22Rv1 (cell line): ENCODE data around the gene STAT5B.

Source experiments
- ZFX ChIP-seq: fragments of 450-650 bp; IDR thresholded peaks from 2 replicates; pipeline ENCODE4 v1.6.1; 2017; ENCODE audit warnings: antibody characterized with exemption, borderline replicate concordance
- TF ChIP-seq, protein P1 (sequence below): fragments of 450-650 bp; IDR thresholded peaks from 2 replicates; pipeline ENCODE4 v1.5.1; 2017; ENCODE audit warnings: mild to moderate bottlenecking

DNA sequence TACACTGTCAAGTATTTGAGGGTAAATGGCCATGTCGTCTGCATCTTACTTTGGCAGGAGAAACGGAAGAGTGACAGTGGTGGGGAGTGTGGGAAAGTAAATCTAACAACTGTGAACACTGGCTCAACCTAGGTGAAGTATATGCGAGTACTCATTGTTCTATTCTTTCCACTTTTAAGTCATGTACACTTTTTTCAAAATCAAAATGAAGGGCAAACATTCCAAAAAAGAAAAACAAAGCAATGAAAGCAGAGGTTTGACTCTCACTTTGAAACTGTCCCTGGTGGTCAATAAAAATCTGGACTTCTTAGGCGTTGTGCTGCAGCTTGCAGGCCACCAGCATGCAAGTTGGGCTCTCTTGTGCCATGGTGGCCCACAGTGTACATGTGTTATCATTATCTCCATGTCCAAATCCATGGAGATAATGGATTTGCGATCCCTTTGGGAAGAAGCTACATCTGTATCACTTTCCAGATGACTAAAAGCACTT is 32.7 kb downstream of the STAT5B start:
- TF ChIP-seq, protein P1, sequence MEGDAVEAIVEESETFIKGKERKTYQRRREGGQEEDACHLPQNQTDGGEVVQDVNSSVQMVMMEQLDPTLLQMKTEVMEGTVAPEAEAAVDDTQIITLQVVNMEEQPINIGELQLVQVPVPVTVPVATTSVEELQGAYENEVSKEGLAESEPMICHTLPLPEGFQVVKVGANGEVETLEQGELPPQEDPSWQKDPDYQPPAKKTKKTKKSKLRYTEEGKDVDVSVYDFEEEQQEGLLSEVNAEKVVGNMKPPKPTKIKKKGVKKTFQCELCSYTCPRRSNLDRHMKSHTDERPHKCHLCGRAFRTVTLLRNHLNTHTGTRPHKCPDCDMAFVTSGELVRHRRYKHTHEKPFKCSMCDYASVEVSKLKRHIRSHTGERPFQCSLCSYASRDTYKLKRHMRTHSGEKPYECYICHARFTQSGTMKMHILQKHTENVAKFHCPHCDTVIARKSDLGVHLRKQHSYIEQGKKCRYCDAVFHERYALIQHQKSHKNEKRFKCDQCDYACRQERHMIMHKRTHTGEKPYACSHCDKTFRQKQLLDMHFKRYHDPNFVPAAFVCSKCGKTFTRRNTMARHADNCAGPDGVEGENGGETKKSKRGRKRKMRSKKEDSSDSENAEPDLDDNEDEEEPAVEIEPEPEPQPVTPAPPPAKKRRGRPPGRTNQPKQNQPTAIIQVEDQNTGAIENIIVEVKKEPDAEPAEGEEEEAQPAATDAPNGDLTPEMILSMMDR, result no peak
- no peak for TF ChIP-seq ZFX
